HG03354 (cell line): ENCODE measurements around the gene SPATA12.

Source experiments
- ATAC-seq: cut with Tn5 transposase; IDR thresholded peaks from one replicate; pipeline ENCODE4 v1.9.1; 2021; ENCODE audit warnings: mild to moderate bottlenecking; ENCODE audit not compliant: unreplicated experiment, poor library complexity, severe bottlenecking

The SPATA12 gene

GRCh38 chr3:57048052-57048671 is 12.3 kb upstream of the SPATA12 start:
- no peak for ATAC-seq

DNA sequence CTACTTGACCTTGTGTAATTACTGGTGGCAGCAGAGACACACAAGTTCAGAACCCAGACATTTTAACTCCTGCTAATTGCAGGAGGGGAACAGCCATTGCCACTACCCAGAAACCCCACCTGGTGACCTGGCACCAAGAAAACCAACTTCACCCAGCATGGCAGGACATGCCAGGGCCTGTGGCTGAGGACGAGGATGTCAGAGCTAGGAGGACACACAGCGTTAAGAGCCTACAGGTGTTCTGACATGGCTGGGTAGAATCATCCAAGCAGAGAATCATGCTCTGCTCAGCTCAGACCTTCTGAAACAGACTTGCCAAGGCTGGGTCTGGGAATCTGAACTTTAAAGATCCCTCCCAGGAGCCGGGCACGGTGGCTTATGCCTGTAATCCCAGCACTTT is 11.7 kb upstream of the SPATA12 start:
- no peak for ATAC-seq

DNA sequence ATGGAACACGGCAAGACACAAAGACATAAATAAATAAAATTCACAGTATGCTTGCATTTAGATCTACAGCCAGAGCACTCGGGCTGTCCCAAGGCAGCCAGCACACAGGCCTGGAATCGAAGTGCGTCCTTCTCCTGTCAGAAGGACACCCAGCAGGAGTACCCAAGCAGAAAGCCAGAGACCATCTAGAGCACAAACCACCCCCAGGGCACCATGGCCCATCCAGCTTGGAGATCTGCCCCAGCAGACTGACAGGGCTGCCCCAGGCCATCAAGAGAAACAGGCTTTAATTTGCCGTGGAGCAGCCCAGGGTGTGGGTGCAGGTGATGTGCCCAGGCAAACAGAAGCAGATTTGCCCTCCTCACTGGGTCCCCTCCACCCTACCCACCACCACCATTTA is 7.8 kb upstream of the SPATA12 start:
- no peak for ATAC-seq

DNA sequence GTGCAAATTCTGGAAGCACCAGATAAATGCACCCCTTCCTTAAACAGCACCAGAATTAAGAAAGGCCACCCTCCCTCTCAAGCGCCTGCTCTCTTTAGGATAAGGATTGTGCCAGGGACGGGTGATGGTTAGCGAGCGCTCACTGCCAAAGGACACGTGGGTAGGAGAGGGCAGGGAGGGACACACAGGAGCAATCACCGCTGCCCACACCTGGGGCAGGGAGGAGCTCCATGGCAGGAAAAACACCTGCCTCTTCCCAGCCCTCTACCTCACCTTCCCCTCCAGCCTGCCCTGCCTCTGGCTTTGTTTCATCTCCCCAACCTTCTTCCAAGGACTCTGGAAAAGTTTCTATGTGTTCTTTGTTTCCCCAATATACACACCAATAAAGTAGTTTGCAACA is 7.3 kb upstream of the SPATA12 start:
- no peak for ATAC-seq

- no peak for ATAC-seq
Measured at GRCh38 chr3:57057351-57057750, 3.1 kb upstream of the SPATA12 start.

GRCh38 chr3:57059411-57059810 is 1.1 kb upstream of the SPATA12 start:
- ATAC-seq = no peak

DNA sequence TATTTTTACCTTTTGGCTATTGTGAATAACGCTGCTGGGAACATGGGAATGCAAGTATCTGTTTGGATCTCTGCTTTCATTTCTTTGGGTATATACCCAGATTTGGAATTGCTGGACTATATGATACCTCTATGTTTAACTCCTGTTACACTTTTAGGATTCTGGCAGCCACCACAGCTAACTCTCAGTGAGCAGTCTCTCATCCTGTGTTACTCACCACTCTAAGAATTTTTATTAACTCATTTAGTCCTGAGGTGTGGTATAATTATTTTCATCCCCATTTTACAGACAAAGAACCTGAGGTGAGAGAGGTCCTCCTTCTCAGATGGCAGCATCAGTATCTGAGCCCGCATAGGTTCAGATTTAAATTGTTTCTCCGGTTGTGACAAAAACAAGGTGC is 1.1 kb downstream of the SPATA12 start:
- ATAC-seq = no peak

- no peak for ATAC-seq
Measured at GRCh38 chr3:57062101-57062631, 1.7 kb downstream of the SPATA12 start.

DNA sequence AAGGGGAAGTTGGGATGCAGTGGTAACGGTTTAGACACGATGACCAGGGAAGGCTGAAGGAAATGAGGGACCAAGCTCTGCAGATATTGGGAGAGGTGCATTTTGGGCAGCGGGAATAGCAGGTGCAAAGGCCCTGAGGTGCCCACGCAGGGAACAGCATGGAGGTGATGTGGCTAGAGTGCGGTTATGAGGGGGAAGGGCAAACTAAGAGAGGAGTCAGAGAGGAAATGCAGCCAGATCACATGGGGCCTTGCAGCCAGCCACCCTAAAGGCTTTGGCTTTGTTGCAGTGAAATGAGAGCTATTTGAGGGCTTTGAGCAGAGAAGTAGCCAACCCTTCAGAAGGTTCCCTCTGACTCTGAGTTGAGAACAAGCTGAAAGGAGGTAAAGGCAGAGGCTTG is 2.6 kb downstream of the SPATA12 start:
- ATAC-seq = no peak

DNA sequence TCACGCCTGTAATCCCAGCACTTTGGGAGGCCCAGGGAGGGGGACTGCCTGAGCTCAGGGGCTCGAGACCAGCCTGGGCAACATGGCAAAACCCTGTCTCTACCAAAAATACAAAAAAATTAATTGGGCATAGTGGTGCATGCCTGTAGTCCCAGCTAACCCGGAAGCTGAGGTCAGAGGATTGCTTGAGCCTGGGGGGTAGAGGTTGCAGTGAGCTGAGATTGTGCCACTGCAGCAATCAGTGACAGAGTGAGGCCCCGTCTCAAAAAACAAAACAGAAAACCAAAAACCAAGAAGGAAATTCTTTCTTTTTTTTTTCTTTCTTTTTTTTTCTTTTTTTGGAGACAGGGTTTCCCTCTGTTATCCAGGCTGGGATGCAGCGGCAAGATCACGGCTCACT is 3.5 kb downstream of the SPATA12 start:
- no peak for ATAC-seq

DNA sequence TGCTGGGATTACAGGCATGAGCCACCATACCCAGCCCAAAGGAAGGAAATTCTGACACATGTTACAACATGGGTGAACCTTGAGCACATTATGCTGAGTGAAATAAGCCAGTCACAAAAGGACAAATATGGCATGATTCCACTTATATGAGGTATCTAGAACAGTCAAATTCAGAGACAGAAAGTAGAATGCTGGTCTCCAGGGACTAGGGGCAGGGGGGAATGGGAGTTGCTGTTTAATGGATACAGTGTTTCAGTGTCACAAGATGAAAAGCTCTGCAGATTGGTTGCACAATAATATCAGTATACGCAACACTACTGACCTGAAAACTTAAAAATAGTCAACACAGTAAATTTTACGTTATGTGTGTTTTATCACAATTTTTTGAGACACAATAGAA is 4.1 kb downstream of the SPATA12 start:
- ATAC-seq = no peak

DNA sequence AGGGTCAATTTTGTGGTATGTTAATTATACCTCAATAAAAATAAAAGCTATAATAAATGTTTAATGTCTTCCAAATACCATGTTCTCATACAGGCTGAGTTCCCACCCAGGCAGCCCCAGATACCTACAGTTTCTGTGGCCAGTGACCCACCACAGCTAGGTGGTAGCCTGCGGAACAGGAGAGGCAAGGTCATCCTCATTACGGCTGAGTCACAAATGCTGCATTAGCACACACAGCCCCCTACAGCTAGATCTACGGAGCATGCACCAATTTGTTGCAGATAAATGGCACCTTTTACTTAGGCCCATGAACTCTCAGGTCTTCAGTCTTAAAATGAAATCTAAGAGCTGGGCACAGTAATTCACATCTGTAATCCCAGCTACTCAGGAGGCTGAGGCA is 5.1 kb downstream of the SPATA12 start:
- ATAC-seq = no peak

DNA sequence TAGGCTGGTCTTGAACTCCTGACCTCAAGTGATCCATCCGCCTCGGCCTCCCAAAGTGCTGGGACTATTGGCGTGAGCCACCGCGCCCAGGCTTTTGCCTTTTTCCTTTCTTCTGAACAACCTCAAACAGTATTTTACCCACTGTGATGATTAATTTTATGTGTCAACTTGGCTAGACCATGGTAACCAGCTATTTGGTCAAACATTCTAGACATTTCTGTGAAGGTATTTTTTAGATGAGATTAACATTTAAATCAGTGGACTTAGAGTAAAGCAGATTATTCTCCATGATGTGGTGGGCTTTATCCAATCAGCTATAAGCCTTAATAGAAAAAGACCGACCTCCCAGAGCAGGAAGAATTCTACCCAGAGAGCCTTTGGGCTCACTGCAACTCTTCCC is 6.0 kb downstream of the SPATA12 start:
- no peak for ATAC-seq

- peak; percentile 100 for ATAC-seq
Measured at GRCh38 chr3:57068437-57069089, 8.1 kb downstream of the SPATA12 start.

- no peak for ATAC-seq
Measured at GRCh38 chr3:57069503-57069902, 9.0 kb downstream of the SPATA12 start.

GRCh38 chr3:57073628-57074027 is 13.2 kb downstream of the SPATA12 start:
- ATAC-seq = no peak

DNA sequence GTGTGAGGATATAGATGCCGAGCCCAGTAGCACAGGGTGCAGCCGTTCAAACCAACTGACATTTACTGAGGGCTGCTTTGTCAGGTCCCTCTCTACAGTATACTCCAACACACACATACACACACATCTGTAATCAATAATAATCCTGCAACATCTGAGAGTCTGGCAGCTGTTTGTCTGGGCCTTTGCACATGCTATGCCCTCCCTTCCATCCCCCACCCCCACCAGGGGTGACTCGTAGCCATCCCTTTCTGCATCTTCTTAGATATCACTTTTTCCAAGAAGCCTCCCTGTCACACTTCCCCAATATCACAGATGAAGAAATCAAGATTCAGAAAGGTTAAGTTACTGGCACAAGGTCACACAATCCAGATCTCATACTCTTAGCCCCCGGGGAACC is 13.7 kb downstream of the SPATA12 start:
- ATAC-seq = no peak

- ATAC-seq = no peak
Measured at GRCh38 chr3:57076422-57076951, 16.0 kb downstream of the SPATA12 start.

- ATAC-seq = no peak
Measured at GRCh38 chr3:57077630-57078343, 17.3 kb downstream of the SPATA12 start.

DNA sequence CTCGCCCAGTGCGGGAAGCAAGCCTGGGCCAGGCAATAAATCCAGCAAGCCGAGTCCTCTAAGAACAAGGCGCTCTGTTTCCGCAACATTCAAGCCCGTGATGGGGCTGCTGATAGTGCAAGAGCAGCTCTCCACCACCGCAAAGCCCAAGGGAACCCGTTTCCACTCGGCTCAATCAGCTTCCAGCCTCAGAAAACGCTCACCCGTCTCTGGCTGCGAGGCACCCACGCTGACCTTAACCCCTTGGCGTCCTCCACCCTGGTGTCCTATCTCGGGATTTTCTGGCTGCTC is 17.8 kb downstream of the SPATA12 start:
- ATAC-seq = peak; percentile 44
